ENCODE measurements around the gene ST8SIA1.
"Not testable (repeated sequence)": the region's sequence is repeated elsewhere in the genome, so short reads cannot be mapped to it uniquely, and the experiment has no call there.

The ST8SIA1 gene, protein sequence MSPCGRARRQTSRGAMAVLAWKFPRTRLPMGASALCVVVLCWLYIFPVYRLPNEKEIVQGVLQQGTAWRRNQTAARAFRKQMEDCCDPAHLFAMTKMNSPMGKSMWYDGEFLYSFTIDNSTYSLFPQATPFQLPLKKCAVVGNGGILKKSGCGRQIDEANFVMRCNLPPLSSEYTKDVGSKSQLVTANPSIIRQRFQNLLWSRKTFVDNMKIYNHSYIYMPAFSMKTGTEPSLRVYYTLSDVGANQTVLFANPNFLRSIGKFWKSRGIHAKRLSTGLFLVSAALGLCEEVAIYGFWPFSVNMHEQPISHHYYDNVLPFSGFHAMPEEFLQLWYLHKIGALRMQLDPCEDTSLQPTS

DNA sequence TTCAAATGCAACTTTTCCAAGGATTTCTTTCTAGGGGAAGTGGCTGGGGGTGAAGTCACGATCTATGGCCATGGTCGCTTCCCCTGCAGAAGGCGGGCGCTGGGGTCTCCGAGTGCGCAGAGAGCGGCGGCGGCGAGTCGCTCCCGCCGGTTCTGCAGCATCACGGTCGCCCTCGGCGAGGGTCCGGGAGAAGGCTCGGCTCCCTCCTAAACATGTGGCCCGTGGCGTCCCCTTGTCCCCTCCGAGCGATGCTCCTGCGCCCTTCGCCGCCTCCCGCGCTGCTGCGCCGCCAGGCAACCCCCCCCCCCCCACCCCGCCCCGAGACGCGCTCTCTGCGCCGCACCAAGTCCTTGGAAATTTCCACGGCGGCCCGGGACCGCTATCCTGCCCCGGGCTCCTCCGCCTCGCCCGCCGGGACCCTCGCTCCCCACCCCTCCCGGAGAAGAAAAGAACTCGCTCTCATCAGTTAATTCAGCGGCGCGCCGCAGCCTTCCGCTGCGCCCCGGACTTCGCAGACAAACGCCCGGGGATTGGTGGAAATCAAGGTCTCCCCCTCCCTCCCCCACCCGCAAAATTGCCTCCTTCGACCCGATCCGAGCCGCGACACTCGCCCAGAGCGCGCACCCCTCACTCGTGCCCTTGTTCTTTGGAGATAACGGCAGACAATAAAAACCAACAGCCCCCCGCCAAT, at the start of gene ST8SIA1:
ST8SIA1 (minus strand) TSS at position 298 of the 691 bp plus-strand sequence. CDS start 475 bp downstream, outside the sequence.
- DNase-seq: no peak

DNA sequence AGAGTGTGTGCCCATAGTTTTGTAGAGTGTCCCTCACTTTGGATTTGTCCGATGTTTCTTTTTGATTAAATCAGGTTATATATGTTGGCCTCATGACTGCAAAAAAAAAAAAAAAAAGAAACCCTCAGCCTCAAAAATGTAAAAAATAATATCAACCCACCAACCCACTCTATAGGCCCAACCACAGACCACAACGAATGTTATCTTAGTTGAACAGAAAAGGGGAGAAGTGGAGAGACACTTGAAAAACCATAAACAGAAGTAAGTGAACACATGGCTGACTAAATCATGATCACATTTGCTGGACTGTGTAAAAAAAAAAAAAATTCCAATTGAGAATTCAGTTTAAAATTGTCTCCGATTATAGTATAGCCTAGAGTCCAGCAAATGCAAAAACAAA, 45.5 kb upstream of the ST8SIA1 start:
- no peak for DNase-seq

- DNase-seq: no peak
These were observed 43.4 kb upstream of the ST8SIA1 start for GRCh38 chr12:22377731-22378496.

GRCh38 chr12:22376596-22377150, 42.2 kb upstream of the ST8SIA1 start:
- DNase-seq: not testable (repeated sequence)

- DNase-seq: no peak
These were observed 40.0 kb upstream of the ST8SIA1 start for GRCh38 chr12:22374508-22374907.

GRCh38 chr12:22372277-22372837, 37.9 kb upstream of the ST8SIA1 start:
- no peak for DNase-seq

GRCh38 chr12:22366181-22366580, 31.7 kb upstream of the ST8SIA1 start:
- DNase-seq: no peak

DNA sequence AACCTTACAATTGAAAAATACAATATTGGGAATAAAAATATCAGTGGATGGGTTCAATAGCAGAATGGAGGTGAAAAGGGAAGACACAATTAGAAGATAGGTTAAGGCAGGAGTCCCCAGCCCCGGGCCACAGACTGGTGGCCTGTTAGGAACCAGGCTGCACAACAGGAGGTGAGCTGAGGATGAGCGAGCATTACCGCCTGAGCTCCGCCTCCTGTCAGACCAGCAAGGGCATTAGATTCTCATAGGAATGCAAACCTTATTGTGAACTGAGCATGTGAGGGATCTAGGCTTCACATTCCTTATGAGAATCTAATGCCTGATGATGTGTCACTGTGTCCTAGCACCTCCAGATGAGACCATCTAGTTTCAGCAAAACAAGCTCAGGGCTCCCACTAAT, 27.3 kb upstream of the ST8SIA1 start:
- no peak for DNase-seq

DNA sequence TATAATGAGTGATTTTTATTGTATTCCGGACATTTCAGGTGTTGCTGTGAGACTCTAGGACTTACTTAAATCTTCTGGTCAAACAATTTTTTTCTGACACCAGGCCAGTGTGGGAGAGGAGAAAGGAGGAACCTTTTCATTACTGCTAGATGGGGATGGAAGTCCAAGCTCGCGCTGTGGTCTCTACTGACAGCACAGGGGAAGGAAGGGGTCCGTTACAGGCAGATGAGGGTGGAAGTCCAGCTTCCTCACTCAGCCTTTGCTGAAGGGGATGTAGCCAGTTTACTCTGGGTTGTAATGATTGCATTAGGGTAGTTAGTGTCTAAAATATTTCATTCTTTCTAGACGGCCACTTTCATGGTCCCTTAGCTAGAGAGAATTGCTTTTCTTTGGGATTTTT, 26.3 kb upstream of the ST8SIA1 start:
- no peak for DNase-seq

DNA sequence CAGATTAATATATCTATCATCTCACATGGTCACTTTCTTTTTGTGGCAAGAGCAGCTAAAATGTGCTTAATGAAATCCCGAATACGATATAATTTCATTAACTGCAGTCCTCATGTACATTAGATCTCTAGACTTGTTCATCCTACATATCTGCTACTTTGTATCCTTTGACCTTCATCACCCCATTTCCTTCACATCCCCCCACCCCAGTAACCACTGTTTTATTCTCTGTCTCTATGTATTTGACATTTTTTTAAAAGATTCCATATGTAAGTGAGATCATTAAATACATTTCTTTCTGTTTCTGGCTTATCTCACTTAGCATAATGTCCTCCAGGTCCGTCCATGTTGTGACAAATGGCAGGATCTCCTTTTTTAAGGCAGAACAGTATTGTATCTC, 23.0 kb upstream of the ST8SIA1 start:
- no peak for DNase-seq

DNA sequence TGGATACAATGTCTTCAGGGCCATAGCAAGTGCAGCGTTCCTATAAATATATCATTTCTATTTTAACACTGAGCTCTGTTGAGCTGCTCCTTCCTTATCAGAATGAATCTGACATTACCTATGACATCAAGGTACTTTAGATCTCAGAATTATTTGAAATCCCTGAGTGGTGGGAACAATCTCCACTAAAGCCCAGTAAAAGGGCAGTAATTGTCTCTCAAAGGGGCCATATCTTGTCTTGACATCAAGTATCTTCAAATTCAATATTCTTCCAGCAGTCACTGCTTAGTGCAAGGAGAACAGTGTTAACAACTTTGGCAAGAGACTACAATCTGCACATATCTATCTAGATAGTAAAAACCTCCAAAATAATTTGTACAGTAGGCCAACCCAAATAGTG, 21.7 kb upstream of the ST8SIA1 start:
- no peak for DNase-seq

GRCh38 chr12:22355011-22355580, 20.6 kb upstream of the ST8SIA1 start:
- no peak for DNase-seq

DNA sequence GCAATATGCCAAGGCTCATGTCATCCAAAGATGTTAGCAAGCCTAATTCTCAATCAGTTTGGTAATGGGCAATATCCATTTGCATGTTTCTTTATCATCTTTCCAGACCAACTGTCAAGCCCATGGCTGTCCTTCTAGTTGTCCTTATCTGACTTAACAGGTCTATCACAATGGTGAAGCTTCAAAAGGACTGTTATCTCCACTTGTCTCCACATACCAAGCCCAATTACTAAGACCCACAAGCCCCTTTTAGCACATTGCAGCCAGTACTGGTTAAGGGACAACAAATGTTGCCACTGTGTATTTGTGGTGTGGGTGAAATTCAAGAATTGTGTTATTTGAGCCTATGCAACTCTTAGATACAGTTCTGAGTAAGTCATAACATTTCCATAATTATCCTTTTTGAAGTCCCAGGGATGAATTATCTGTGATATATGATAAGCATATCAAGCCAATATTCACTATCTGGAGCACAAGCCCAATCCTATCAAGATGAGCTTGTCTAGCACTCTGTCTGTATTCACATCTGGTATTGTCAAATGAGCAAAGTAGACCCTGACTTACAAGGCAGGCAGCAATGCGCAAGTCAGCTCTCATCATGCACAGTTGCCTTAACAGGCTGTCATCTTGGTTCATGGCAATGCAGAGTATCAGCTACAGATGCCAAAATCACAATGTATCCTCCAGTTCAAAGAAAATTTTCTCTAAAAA, 19.3 kb upstream of the ST8SIA1 start:
- DNase-seq: no peak

GRCh38 chr12:22350886-22351285, 16.4 kb upstream of the ST8SIA1 start:
- no peak for DNase-seq

- no peak for DNase-seq
These were observed 13.7 kb upstream of the ST8SIA1 start for GRCh38 chr12:22348208-22348607.

GRCh38 chr12:22340143-22340542, 5.6 kb upstream of the ST8SIA1 start:
- no peak for DNase-seq

DNA sequence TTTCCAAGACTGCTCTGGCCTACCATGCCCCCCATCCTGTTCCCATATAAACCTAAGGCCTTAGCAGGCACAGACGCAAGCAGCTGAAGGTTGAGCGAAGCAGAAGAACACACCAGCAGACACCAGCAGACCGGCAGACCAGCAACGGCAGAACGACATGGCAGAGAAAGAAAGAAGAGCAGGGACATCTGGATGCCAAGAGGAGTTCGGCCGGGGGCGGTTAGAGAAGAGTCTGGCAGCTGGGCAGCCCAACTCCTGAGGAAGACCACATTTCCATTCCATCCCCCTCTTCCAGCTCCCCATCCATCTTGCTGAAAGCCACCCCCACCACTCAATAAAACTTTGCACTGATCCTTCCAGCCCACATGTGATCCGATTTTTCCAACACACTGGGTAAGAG, 5.2 kb upstream of the ST8SIA1 start:
- no peak for DNase-seq

- peak; percentile 79 for DNase-seq
These were observed 1.3 kb upstream of the ST8SIA1 start for GRCh38 chr12:22335794-22336166.

GRCh38 chr12:22333713-22334409, 646 bp downstream of the ST8SIA1 start:
- DNase-seq: no peak

DNA sequence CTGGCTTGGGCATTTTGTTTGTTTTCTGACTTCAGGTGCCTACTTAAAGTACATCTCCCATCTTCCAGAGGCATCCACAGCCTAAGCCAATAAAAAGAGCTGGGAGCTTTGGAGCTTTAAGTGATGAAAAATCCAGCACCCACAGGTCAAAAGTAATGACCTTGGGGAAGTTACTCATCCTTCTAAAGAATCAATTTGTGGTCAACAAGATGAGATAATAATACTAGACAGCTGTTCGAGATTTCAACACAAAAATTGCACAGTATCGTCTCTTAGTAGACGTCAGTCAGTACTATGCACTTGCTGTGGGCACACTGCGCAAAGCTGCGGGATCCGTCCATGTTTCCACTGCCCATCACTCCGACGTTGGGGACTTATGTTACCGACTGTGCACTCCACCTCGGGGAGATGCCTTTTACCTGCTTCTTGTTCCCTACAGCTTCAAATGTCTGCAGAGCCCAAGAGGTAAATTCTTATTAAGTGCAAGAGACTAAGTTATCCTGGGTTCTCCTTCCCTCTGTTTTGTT, 1.3 kb downstream of the ST8SIA1 start:
- DNase-seq: no peak

GRCh38 chr12:22332202-22332601, 2.3 kb downstream of the ST8SIA1 start:
- no peak for DNase-seq

All from NCI-H526 treated with DMSO at 0.1 percent for 48 hours (cell line).